ENCODE data around the gene KRT32.

- TF ChIP-seq CTCF (IDR thresholded peaks at IDR 0.05; ENCODE audit: low read depth, low read length, poor library complexity, severe bottlenecking) = peak; percentile 76
- no peak for TF ChIP-seq EZH2phosphoT487 (IDR thresholded peaks at IDR 0.05; ENCODE audit: borderline replicate concordance, low read length)
Measured at GRCh38 chr17:41417576-41418015, 49.6 kb downstream of the KRT32 start.
